ELF-1 (cell line): ENCODE measurements around the gene DNAH14.
"Not testable (repeated sequence)": the region's sequence is repeated elsewhere in the genome, so short reads cannot be mapped to it uniquely, and the experiment has no call there.

Experiments used
- DNase-seq: peaks from one replicate; pipeline ENCODE4 v3.0.0-alpha.2; 2016; ENCODE audit warnings: low read depth, low spot score

Gene DNAH14

DNA sequence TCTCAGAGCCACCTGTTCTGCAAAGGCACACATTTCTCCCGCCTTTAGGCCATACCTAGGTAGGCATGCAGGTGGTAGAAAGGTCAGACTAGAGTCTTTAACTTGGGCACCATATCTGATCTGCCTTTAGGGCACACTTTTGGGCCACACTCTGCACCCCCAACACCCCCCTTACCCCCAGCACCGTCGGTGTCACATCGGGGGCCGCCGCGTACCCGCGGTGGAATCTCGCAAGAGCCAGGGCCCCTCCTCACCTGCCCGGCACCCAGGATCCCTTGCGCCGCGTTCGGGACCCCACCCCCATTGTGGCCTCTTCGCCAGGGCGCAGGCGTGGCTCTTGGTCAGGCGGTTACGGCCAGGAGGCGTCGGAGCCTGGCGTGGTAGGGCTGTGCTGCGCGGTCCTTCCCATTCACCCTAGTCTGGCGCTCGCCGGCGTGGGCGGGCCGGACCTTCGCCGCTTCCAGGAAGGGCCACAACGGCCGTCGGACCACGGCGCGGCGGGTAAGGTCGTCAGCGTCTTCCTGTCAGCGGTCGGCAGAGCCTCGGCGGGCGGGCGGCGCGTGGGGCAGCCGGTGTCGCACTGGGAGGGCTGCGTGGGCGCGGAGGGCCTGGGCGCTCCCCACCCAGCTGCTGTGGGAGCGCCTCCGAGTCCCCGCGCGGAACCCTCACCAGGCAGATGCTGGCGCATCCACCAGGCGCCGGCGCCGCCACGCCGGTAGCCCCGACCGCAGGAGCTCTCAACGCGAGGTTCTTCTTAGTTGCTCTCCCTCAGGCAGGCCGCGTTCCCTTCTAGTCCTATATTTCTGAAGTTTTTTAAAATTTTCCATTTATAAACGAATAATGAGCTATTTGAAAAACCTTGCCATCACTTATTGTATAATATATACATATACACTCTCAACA lies at the start of gene DNAH14:
Gene DNAH14, plus strand, starts transcription at position 341 of the 903 bp plus-strand sequence. CDS start 23,028 bp downstream, outside the sequence.
- peak; percentile 93 for DNase-seq

DNA sequence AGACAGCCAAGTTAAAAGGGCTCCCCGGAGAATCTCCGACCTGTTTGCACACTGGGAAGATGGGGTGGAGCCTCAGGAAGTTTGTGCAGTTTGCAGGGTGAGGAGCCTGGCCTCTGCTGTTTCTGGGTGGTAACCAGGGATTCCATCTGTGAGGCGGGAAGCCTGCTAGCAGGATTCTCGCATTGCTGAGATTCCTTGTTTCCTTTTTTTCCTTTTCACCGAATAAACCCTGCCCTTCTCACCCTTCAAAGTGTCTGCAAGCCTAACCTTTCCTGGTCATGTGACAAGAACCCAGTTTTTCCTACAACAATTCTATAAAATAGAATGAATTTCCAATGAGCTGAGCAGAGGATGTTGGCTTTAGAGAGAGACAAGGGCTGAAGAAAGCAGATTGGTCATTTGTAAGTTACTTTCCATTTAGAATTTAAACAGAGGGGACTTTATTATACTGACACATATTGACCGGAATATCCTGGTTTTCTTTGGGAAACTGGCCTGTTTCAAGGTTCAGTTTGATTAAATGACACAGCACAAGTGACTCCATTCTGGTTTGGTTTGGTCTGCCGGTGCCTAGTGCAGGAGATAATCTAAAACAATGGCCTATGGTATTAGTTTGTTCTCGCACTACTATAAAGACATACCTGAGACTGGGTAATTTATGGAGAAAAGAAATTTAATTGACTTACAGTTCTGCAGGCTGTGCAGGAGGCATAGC lies 48.7 kb upstream of the DNAH14 start:
- peak; percentile 91 for DNase-seq

DNA sequence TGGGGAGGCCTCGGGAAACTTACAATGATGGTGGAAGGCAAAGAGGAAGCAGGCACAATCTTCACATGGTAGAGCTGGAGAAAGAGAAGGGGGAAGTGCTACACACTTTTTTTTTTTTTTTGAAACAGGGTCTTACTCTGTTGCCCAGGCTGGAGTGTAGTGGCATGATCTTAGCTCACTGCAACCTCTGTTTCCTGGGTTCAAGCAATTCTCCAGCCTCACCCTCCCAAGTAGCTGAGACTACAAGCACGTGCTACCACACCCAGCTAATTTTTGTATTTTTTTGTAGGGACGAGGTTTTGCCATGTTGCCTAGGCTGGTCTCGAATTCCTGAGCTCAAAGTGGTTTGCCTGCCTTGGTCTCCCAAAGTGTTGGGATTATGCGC lies 48.2 kb upstream of the DNAH14 start:
- not testable (repeated sequence) for DNase-seq

DNA sequence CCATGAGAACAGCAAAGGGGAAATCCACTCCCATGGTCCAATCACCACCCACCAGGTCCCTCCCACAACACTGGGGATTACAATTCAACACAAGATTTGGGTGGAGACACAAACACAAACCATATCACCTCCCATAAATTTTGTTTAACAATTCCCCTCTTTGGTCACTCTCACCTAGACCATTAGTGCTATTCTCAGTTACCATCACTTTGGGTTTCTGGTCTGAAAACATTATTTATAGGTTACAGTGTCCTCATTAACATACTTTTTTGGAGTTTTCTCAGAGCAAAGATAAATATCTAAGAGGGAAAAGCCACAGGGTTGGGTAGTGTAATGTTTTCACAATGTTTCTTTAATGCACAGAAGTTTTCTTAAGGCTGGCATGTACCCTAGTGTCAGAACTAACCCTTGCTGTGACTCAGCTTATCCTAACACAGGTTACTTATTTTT lies 47.7 kb upstream of the DNAH14 start:
- DNase-seq: no peak

DNA sequence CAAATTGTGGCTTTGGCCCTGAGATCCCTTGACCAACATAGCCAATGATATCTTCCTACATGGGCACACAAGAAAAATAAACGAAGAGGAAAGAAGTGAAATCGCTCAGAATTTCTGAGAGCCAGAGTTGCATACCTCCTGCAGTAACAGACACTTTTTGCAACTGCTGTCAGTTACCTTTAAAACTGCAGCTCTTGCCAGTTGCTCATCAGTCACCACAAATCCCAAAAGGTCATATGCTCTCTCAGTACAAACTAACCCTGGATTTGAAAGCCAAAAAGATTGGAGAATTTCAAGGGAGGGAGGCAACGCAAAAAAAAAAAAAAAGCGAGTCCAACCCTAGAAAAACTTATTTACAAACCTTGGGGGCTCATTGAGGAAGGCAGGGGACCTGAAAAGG lies 47.2 kb upstream of the DNAH14 start:
- no peak for DNase-seq

DNA sequence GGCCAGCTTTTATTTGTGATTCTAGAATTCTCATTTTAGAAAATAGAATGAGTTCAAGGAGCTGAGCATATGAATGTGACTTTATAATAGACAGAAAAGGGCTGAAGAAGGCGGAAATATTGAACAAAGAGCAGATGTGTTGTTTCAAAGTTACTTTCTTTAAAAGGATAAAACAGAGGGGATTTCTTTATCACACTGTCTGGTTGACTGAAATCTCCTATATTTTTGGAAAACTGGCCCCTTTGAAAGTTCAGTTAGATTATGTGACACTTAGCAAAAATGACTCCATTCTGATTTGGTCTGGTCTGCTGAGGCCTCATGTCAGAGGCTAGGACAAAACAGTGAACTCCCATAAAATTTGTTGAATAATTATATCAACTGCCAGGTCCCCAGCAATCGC lies 46.4 kb upstream of the DNAH14 start:
- no peak for DNase-seq

DNA sequence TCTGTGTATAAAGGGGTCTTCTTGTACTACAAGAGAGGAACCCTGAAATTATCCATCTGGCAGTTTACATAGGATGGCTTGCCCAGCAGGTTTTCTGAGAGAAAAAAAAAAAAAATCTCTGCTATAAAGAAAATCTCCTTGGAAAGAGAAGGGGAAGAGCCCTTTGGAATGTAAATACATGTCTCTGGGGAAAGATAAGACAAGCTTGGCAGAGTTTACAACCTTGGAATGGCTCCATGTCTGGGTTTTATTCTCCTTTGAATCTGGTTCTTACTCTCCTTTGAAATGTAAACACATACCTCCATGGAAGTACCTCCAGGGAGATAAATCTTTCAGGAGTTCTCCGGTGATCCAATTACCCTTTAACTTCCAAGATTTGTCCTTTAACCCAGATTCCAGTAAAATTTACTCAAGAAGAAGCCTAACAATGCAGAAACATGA lies 45.1 kb upstream of the DNAH14 start:
- peak; percentile 79 for DNase-seq

DNA sequence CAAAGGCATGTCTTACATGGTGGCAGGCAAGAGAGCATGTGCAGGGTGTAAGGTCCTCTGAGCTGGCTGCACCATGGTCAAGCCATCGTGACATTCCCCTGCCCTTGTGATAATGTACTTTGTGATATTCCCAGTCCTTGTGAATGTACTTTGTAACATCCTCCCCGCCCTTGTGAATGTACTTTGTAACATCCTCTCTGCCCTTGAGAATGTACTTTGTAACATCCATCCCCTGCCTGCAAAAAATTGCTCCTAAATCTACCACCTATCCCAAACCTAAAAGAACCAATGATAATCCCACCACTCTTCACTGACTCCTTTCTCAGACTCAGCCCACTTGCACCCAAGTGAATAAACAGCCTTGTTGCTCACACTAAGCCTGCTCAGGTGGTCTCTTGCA lies 44.1 kb upstream of the DNAH14 start:
- DNase-seq: not testable (repeated sequence)

DNA sequence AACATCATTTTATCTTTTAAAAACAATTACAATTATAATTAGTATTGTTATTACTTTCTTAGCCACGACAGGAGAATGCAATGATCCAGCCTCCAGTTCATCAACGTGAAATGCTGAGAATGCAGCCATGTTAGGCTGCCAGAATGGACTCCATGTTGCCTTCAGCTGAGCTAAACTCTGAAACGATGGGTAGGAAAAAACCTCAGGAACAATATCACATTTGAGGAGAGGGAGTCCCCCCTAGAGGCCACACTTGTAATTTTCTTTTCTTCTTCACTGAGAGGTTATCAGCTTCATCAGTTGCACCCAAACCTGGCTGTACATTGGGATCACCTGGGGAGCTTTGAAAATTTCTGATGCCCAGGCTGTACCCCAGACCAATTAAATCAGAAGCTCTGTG lies 34.6 kb upstream of the DNAH14 start:
- DNase-seq: peak; percentile 50

DNA sequence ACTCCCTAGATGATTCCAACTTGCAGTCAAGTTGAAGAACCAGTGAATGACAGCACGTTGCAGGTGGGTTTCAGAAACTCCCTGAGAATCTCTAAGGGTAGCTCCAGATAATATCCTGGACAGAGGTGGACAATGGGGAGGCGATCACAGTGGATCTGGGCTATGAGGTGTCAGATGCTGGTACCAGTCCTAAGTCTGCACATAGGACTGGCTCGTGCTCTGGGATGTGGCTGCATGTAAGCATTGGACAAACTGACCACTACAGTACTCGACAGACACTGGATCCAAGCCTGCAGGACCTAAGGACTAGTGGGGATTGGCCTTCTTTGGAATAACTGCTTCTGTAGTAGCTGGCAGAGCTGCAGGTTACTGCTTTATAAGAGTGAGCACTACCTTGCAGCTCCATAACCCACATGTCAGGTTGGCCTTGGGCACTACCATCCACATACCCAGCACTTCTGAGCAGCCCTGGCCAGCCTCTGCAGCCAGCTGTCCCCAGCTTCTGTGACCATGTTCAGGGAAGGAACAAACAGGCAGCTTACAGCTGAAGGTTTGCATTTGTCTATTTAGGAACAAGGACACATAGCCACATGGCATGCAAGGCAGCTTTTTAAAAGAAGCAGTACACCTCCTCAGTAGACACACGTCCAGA lies 33.2 kb upstream of the DNAH14 start:
- no peak for DNase-seq

DNA sequence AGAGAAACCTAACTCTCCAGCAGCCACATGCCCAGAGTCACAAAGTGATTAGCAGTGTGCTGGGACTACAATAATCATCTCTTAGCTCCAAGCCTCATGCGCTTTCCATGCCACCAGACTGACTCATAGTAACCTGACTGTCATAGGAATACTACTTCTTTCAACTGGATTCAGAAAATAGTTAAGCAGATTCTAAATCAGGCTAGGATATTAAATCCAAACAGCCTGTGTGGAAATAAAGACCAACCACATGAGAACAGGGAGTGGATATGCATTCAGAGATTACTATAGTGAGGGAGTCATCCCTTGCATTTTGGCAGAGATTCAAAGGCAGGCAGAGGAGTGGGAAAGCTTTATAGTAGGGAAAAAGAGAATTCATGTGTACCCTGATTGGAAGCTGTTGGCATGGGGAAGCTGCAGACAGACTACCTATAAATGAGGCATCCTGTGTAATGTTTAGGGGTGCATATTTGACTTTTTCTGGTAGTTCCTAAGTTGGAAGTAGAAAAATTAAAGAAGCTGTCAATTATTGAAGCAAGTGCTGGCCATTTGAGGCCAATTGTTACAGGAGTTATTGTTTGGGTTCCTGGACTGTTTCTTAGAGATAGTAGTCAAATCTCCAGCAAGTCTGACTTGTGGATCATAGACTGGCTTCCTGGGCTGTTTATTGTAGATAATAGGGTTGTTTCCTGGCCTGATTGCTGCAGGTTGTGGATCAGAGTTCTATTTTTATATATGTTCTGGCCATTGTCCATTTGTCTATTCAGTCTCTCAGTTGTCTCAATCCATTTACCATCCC lies 31.7 kb upstream of the DNAH14 start:
- no peak for DNase-seq

DNA sequence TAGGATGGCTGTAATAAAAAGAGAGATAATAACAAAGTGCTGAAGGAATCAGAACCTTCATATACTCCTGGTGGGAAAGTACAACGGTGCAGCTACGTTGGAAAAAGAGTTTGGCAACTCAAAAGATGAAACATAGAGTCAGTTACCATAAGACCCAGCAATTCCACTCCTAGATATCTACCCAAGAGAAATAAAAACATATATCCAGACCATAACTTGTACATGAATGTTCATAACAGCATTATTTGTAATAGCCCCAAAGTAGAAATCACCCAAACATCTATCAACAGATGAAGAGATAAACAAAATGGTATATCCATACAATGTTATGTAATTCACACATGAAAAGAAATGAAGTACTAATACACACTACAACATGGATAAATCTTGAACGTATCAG lies 30.5 kb upstream of the DNAH14 start:
- DNase-seq: no peak

DNA sequence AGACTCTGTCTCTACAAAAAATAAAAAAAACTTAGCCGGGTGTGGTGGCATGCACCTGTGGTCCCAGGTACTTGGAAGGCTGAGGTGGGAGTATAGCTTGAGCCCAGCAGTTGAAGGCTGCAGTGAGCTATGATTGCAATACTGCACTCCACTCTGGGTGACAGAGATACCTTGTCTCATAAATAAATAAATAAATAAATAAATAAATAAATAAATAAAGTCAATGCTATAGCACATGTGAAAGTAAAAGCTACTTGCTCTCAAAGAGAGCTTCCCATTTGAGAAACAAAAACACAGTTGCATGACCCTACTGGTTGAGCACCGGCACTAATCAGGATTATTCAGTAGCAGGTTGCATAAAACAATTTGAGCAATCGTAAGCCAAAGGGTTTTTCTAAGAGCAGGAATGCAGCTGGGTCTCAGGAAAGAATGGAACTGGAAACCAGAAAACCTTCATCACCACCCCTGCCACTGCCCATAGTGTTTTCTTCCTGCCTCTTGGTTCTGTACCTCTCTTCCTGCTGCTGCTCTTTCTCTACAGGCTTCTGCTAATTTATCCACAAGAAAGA lies 29.3 kb upstream of the DNAH14 start:
- no peak for DNase-seq

DNA sequence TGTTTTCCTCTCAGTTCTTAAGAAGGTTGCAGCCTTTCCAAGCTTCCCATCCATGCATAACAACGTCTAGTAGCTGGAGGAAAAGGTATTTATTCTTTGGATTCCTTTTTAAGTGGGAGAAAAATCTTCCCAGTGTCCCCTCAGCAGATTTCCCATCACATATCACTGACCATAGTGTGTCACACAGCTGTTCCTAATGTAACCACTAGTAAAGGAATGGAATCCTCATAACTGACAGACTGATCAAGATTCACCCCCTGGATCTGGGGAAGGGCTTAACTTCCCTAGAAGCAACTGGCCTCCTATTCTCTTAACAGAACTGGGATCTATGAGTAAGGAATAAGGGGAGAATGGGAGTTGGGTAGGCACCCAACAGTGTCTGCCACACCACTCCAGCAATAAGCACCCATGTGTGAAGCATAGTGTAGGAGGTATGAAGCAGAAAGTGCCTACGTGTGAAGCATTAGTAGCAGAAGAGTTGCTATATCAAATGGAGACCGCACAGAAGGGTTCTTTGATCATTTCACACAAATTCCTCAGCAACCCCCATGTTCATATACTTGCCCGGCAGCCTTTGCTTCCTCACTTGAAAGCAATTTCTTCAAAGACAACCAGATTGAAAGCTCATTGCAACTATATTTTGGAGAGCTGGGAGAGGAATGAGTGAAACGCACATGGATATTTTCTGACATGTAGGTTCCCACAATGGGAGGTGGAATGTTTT lies 28.2 kb upstream of the DNAH14 start:
- DNase-seq: no peak

DNA sequence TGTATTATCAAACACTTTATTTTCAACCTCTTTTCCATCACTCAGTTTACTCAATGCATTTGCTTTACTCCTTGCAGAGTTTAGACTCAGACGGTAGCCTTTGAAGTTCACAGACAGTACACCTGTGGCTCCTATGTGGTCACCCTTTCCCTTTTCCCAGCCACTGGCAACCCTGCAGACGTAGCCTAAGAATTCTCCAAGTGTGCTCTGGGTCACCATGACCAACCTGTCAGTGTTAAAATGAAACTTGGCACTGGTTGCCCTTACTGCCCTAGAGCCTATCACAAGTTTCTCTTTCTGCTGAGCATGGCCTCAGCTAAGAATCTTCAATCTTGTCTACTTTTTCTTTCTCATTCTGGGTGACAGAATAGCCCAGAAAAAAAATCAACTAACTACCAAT lies 25.5 kb upstream of the DNAH14 start:
- no peak for DNase-seq

DNA sequence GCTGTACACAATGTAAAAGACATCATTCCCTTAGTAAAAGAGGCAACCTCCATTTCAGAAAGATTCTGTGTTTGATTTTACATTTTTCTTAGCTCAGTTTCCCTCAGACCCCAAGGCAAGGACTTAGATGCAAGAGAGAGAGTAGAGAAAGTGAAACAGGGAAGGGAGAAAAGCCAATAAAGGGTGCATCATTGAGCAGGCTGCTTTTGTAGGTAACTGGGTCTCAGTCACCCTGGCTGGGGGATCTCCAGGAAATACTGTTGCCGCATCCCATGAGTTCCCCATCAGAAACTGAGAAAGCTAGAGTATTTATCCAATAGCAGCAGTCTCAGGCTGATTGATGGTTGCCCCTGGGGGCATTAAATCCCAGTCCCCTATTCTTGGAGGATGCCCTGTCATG lies 23.1 kb upstream of the DNAH14 start:
- DNase-seq: no peak

DNA sequence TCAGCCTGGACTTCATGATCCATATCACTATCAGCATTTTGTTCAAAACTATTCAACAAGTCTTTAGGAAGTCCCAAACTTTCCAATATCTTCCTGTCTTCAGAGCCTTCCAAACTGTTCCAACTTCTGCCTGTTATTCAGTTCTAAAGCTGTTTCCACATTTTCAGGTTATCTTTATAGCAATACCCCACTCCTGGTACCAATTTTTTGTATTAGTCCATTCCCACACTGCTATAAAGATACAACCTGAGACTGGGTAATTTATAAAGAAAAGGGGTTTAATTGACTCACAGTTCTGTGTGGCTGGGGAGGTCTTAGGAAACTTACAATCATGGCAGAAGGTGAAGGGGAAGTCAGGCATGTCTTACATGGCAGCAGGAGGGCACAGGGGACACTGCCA lies 18.3 kb upstream of the DNAH14 start:
- DNase-seq: no peak

DNA sequence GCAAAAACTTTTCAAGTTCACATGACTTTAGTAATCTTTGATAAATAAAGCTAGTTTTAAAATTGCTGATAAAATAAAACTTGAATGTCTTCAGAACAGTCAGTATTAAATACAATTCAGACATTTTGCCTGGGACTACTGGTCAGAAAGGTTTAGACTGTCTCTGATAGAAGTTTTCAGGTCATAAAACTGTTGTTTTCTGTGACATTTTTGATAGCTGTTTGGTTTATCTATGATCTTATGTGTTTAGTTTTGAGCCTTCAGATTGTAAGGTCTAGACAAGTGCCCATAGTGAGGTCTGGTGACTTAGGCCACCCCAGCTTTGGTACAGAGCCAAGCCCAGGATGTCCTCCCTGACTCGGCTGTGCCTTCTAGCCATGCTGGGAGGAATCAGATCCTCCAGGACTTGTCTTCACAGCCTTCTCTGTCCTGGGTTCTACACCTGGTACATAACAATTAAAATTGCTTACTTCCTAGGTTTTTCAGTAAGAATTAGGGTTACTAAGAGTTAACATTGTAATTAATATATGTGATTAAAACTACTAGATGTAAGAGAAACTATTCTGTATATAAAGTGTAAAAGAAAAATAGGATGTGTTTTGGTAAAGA lies 15.1 kb upstream of the DNAH14 start:
- no peak for DNase-seq

DNA sequence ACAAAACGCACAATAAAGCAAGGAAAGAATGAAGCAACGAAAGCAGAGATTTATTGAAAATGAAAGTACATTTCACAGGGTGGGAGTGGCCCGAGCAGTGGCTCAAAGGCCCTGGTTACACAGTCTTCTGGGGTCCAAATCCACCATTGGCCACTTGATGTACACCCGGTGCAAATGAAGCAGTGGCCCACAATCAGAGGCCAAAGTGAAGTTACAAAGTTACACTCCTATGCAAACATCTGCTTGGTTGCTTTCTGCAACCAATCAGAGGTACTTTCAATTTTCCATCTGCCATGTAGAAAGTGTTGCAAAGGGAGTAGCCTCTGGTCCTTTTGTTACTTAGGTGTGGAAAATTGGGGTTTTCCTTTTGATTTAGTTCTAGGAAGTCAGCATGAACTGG lies 10.0 kb upstream of the DNAH14 start:
- no peak for DNase-seq

DNA sequence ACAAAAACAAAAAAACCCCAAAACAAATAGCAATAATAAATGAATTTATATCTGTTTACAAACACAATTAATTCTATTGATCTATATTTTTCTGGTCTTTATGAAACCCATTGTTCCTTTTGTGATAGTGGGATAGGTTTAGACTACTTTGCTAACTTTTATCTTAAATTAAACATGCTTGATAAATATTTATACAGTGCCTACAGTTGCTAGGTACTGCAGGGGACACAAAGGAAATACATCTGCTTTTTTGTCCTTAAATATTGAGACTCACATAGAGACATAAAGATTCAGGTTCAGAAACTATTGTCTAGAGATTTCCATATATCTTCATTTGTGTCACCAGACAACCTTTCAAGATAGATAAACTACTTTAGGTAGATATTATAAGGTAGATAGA lies 8.5 kb upstream of the DNAH14 start:
- no peak for DNase-seq
